Suppressor macrophage (primary cell): ENCODE data around the gene CFAP119.

Experiments used
- DNase-seq, 4 experiments: peaks; one replicate each; pipeline ENCODE4 v3.0.0-alpha.2; 2020 to 2022

Gene CFAP119

GRCh38 chr16:30782486-30783279 is 20.8 kb upstream of the CFAP119 start:
- DNase-seq, result no peak

- DNase-seq, result no peak
Measured at GRCh38 chr16:30780549-30780948, 18.7 kb upstream of the CFAP119 start.

GRCh38 chr16:30780021-30780420 is 18.2 kb upstream of the CFAP119 start:
- DNase-seq, result no peak

GRCh38 chr16:30779596-30779995 is 17.7 kb upstream of the CFAP119 start:
- no peak for DNase-seq

DNA sequence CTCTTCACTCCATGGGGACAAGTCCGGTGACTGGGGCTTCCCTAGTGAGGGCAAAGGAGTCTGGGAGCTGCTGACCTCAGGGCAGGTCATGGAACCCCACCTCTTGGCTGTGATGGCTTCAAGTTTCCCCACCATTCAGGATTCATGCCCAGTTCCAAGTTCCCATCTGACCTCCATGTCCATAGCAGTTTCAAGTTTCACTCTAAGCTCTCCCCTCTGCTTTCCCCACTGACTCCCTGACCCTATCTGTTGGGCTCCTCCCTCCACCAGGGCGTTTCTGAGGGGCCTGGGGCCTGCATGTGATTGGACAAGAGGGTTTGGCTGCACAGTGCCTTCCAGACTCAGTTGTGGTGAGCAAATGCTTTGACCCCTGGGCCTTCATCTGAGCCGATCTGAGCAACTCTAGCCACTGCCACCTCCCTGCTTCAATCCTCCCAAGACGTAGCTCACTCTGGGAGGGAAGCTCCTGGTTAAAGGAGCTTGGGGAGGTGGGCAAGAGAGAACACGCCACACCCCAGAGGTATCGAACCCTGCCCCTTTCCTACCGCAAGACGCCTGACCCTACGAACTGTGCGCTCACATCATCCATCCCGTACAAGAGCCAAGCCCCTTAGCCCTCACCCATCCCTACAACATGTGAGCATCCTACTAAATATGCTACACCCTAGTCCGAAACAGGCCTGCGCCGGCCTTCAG is 16.8 kb upstream of the CFAP119 start:
- DNase-seq, result no peak

DNA sequence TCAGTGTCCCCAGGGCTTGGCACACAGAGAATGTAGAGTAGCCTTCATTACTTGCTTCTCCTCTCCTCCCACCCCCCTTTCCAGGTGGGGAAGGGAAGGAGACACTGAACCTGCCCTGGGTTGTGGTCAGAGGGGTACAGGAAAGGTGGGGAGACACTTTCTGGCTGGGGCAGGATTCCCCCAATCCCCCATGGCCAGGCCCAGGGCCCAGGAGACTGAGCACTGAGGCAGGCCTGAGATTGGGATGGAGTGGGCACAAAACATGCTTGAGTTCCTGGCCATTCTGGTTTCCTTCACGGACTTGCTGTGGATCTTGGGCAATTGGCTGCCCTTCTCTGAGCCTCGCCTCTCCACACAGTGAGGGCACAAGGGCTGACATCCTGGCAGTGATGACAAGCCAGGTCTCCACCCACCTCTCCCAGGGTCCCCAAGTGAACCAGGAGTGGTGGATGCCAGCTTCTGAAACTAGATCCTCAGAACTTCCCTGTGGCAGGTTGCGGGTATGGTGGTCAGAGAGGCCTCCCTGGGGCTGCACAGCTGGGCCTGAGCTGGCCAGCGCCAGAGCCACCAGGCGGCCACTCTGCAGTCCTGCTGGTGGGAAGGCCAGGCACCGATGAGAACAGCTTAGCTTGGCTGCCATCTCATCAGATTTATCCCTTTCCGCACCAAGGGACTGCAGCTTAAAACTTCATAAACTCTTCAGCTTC is 15.9 kb upstream of the CFAP119 start:
- DNase-seq, result no peak

DNA sequence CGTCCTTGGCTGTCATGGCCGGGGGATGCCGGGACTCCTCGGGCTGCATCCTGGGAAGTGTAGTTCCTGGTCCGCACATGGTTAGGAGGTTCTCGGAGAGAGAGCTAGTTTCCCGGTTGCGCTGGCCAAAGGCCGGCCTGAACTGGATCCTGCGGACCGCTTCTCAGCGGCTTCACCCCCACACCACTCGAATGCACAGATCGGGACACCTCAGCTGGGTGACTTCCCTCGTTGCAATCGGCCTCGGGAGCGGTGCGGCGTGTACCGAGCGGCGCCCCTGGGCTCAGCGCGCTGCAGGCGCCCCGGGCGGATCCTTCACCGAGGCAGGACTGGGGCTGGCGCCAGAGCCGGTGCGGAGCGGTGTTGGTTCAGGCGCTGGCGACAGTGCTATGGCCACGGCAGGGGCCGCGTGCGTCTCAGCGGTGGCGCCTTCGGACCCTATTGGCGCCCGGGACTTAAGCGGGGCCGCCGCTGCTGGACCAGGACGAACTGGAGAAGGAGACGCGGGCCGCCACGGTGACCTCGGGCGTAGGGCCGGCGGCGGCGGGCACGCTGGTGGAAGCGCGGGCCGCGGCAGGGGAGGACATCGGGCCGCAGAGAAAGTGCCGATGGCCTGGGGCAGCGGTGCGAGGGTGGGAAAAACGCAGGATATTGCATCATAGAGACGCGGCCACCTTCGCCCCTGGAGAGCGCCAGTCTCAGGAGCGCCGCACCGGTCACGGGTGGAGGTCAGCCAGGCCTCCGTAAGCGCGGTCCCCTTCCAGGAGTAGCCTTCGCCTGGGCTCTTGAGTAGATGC is 13.7 kb upstream of the CFAP119 start:
- DNase-seq, result peak; percentile 71 to 86 (median 82)

GRCh38 chr16:30775131-30775391 is 13.2 kb upstream of the CFAP119 start:
- DNase-seq, result no peak

DNA sequence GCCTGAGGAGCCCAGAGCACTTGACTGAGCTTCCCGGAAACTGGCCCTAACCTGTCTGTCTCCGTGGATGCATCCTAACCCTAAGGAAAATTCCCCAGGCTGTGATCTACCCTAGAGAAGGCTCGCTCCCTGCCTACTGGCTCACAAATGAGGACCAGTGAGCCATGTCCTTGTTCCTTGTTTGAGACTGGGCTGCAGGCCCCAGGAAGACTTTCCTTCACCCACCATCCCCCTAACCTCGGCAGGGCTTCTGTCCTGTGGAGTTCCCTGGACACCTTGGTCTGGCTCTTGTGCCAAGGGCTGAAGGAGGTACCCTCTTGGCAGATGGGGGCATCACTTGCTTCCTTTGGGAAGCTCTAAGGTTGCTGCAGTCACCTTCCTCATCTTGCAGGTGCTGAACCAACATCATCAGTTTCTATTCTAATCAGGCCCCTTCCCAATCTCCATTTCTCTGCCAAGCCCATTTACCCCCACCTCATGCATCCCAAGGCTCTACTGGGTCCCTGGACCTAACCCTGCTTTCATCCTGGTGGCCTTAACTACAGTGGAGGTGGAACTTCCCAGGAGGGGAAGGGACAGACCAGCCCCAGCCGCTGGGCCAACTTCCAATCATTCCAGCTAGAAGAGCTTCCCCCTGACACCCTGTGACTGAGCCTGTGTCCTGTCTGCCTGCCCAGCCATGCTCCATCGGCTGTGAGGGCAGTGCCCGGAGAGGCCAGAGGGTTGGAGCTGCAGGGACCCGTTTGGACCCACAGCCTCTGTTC is 12.7 kb upstream of the CFAP119 start:
- DNase-seq, result peak in 1 of 4 experiments; percentile 30

- no peak for DNase-seq
Measured at GRCh38 chr16:30773826-30774225, 12.0 kb upstream of the CFAP119 start.

- no peak for DNase-seq
Measured at GRCh38 chr16:30771726-30772125, 9.9 kb upstream of the CFAP119 start.

- no peak for DNase-seq
Measured at GRCh38 chr16:30769379-30770089, 7.7 kb upstream of the CFAP119 start.

- DNase-seq, result no peak
Measured at GRCh38 chr16:30768583-30769181, 6.8 kb upstream of the CFAP119 start.

DNA sequence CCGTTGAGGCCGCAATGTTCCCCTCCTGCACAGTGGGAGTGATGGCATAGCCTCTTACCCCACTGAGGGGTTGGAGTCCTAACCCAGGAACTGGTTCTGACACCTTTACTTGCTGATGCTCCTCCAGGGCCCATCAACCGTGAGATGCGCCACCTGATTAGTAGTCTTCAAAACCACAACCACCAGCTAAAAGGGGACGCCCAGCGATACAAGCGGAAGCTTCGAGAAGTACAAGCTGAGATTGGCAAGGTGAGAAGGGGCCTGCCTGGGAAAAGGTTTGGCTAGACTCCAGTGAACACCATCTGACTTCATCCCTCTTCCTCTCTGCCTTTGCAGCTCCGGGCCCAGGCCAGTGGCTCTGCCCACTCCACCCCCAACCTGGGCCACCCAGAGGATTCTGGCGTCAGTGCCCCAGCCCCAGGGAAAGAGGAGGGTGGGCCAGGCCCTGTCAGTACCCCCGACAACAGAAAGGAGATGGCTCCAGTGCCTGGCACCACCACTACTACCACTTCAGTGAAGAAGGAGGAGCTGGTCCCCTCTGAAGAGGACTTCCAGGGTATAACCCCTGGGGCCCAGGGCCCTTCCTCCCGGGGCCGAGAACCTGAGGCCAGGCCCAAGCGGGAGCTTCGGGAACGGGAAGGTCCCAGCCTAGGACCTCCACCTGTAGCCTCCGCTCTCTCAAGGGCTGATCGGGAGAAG is 6.1 kb upstream of the CFAP119 start:
- no peak for DNase-seq

DNA sequence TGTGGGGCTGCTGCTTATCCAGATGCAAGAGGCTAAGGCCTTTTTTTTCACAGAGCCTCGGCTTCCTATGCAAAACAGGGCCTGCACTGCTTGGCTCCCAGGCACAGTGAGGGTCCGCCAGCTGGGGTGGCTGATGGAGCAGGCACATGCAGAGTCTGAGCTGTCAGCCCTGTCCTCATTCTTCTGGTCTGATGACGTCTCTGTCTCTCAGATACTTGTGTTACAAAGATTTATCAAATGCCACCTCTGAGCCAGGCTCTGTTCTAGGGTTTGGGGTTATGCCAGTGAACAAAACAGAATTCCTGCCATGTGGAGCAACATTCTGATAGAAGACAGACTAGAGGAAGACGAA is 5.0 kb upstream of the CFAP119 start:
- DNase-seq, result no peak

DNA sequence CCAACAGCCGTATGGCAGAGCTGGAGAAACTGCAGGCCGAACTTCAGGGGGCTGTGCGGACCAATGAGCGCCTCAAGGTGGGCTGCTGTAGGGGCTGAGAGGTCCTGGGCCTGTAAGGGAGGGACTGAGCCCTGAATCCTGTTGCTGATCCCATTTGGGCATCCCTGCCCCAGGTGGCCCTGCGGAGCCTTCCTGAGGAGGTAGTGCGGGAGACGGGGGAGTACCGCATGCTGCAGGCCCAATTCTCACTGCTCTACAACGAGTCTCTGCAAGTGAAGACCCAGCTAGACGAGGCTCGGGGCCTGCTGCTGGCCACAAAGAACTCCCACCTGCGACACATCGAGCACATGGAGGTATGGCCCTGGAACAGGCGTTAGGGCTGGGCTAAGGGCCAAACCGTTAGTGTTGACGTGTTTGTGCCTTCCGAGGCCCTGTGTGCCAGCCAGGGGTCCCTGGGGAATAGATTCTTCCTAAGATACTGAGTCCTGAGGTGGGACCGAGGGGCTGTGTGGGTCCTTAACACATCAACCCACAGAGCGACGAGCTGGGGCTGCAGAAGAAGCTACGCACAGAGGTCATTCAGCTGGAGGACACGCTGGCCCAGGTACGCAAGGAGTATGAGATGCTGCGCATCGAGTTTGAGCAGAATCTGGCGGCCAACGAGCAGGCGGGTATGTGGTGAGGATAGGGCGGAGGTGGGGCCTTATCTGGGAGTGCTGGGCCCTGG is 4.5 kb upstream of the CFAP119 start:
- DNase-seq, result no peak

DNA sequence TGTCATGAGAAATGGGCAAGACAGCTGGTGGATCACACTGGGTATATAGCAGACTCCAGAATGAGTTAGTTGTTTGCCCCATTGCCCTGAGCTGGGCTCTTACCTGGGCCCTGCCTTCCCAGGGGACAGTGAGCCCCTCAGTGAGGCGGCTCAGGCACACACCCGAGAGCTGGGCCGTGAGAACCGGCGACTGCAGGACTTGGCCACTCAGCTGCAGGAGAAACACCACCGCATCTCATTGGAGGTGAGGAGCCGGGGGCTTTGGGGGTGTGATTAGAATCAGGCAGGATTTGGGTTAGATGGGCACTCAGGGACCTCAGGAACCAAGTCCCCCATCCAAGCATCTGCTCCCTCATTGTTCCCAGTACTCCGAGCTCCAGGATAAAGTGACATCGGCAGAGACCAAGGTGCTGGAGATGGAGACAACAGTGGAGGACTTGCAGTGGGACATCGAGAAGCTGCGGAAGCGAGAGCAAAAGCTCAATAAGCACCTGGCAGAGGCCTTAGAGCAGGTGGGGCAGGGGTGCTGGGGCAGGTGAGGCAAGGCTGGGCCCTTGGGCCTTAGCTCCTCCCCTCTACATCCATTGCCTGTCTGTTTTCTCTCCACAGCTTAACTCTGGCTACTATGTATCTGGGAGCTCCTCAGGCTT is 3.1 kb upstream of the CFAP119 start:
- DNase-seq, result no peak

- no peak for DNase-seq
Measured at GRCh38 chr16:30764086-30764485, 2.2 kb upstream of the CFAP119 start.

GRCh38 chr16:30762991-30763725 is 1.3 kb upstream of the CFAP119 start:
- DNase-seq, result no peak
